Measurements from ENCODE around the gene CACNA1E.

CACNA1E gene

GRCh38 chr1:181608386-181608785 lies 125.1 kb downstream of the CACNA1E start:
- TF ChIP-seq, protein P1, sequence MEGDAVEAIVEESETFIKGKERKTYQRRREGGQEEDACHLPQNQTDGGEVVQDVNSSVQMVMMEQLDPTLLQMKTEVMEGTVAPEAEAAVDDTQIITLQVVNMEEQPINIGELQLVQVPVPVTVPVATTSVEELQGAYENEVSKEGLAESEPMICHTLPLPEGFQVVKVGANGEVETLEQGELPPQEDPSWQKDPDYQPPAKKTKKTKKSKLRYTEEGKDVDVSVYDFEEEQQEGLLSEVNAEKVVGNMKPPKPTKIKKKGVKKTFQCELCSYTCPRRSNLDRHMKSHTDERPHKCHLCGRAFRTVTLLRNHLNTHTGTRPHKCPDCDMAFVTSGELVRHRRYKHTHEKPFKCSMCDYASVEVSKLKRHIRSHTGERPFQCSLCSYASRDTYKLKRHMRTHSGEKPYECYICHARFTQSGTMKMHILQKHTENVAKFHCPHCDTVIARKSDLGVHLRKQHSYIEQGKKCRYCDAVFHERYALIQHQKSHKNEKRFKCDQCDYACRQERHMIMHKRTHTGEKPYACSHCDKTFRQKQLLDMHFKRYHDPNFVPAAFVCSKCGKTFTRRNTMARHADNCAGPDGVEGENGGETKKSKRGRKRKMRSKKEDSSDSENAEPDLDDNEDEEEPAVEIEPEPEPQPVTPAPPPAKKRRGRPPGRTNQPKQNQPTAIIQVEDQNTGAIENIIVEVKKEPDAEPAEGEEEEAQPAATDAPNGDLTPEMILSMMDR (IDR thresholded peaks at IDR 0.05; ENCODE audit: insufficient read depth, missing control alignments), result no peak
- FAIRE-seq (no peak), DNase-seq (ENCODE audit: insufficient read length, low spot score) (no peak)

DNA sequence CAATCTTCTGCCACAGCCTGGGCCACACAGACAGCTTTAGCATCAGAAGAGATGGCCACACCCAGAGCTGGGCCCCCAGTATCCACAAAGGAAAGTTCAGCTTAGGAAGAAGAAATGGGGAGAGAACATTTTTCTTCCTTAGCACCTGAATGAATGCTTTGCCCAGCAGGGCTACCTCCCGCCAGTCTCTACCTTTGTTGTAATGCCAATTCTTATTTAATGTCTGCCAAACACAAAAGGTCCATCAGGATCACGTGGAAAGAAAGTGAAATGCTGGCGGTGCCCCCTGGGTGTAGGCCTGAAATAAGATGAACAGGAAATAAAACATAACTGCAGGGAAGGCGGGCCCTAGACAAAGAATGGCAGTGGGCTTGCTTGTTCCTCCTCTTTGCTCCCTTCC lies 125.6 kb downstream of the CACNA1E start:
- FAIRE-seq, result no peak
- TF ChIP-seq, protein P1 (IDR thresholded peaks at IDR 0.05; ENCODE audit: insufficient read depth, missing control alignments), result no peak
- no peak for DNase-seq (ENCODE audit: insufficient read length, low spot score)

- FAIRE-seq (no peak), DNase-seq (ENCODE audit: insufficient read length, low spot score) (no peak)
- TF ChIP-seq, protein P1 (IDR thresholded peaks at IDR 0.05; ENCODE audit: insufficient read depth, missing control alignments), result no peak
Measured at GRCh38 chr1:181612100-181612499, 128.8 kb downstream of the CACNA1E start.

GRCh38 chr1:181618559-181618958 lies 135.2 kb downstream of the CACNA1E start:
- TF ChIP-seq, protein P1 (IDR thresholded peaks at IDR 0.05; ENCODE audit: insufficient read depth, missing control alignments), result no peak
- DNase-seq (ENCODE audit: insufficient read length, low spot score) (no peak), FAIRE-seq (no peak)

DNA sequence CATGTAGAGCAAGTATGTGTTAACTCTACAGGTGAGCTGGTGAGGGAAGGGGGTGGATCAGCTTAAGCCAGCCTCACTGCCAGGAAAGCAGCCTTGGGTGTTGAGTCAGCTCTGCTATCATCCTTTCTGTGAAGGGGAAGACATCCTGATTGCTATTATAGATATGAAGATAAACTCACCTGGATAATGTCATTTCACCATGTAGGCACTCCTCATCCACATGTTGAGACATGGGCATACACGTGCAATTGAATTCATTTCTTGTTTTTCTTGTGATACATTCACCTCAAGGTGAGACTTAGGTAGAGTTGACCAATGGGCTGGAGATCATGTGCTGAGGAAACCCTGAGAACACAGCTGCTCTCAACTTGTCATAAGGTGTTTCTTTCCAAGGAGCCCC lies 136.9 kb downstream of the CACNA1E start:
- TF ChIP-seq, protein P1 (IDR thresholded peaks at IDR 0.05; ENCODE audit: insufficient read depth, missing control alignments), result no peak
- FAIRE-seq (no peak), DNase-seq (ENCODE audit: insufficient read length, low spot score) (no peak)

- DNase-seq (ENCODE audit: insufficient read length, low spot score), result no peak
- FAIRE-seq, result no peak
- TF ChIP-seq, protein P1 (IDR thresholded peaks at IDR 0.05; ENCODE audit: insufficient read depth, missing control alignments), result no peak
Measured at GRCh38 chr1:181623850-181624249, 140.5 kb downstream of the CACNA1E start.

DNA sequence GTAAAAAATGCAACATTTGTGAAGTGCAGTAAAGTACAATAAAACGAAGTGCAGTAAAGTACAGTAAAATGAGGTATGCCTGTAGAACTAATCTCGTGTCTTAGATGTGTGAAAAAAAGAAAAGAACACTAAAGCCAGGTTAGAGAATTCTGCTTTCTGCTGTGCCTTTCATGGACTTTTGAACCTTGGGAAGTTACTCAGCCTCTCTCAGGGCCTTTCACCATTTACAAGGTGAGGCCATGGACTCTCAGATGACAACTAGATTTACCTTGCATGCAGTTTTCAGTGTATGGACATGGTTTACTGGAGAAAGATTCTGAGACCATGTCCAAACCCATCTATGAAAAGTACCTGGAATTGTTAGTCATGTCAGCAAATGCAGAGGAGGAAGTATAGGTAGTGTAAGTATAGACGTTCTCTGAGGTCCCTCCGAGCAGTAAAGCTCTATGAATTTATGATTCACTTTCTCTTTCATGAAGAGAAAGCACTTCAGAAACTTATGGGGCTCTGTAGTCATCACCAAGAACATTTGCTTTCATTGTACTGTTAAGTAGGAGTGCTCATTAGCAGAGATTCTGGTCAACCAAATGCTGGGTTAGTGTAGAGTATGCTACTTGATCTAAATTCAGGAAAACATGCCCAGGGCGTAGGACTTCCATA lies 143.1 kb downstream of the CACNA1E start:
- DNase-seq (ENCODE audit: insufficient read length, low spot score), result no peak
- TF ChIP-seq, protein P1 (IDR thresholded peaks at IDR 0.05; ENCODE audit: insufficient read depth, missing control alignments), result no peak
- peak; percentile 79 for FAIRE-seq
